ENCODE measurements around the gene ADAMTS6. TPM values are rescaled to one million over a fixed set of nuclear protein-coding genes. Genes with fewer than 3 reads are reported as not detected.

Gene ADAMTS6
- total and polyA plus RNA-seq, 11 donors, result 0.28 to 4.3 (median 3.0) TPM

DNA sequence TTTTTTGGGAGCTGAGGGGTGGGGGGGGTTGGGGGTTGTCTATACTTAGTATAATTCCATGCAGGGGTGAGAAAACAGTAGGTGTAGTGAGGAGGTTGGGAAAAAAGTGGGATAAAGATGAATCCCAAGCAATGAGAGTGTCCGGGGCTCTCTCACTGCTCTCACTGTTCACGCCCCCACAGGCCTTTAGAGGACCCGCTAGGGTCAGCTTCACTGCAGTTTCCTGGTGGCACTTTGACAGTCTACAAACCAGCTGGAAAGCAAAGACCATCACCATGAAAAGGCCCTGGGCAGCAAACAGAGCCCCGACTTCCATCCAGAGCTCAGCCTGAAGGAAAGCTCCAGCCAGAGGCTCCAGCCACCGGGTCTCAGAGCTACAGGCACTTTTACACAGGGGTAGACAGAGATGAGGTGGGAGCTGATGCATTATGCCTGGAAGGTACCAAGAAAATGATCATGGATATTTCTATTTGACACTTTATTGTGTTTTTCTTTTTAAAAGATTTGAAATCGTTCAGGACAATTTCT, 355.1 kb downstream of the ADAMTS6 start:
- H3K4me3 ChIP-seq, result peak overlapping the region in 1 of 12 donors; percentile 11
- H3K27ac ChIP-seq, result peak overlapping the region in 4 of 12 donors; percentile 0 to 48 (median 12)
- peaks cover 0 to 26% (median 7%) of the 10 kb centered on the region in 12 donors for H3K4me1 ChIP-seq
- H3K36me3 ChIP-seq, result no peaks in the 10 kb centered on the region
- no peaks in the 10 kb centered on the region for H3K9me3 ChIP-seq
- intact Hi-C loops (cut with DNase I), result no loop called here
- 76 to 94% (median 77%) methylated on average over 6 of the region's 6 CpGs for WGBS, 4 donors
- TF ChIP-seq CTCF (IDR thresholded peaks at IDR 0.05) (no peak), POLR2A (IDR thresholded peaks at IDR 0.05) (no peak)
- DNase-seq (no peak), ATAC-seq (peak in 2 of 4 donors; percentile 23 to 33)
- H3K27me3 ChIP-seq, result no peaks in the 10 kb centered on the region

- peak in 2 of 5 donors; percentile 49 for DNase-seq
- peak overlapping the region in 3 of 12 donors; percentile 1 to 48 (median 23) for H3K27ac ChIP-seq
Measured at GRCh38 chr5:65125591-65126541, 355.9 kb downstream of the ADAMTS6 start.

GRCh38 chr5:65121880-65122436, 359.8 kb downstream of the ADAMTS6 start:
- Histone ChIP-seq H3K4me1 (peaks cover 0 to 14% (median 4%) of the 10 kb centered on the region in 12 donors), H3K27ac (no peak overlapping the region), H3K36me3 (no peaks in the 10 kb centered on the region), H3K9me3 (peaks cover 0 to 15% (median 2%) of the 10 kb centered on the region in 12 donors), H3K4me3 (no peak overlapping the region), H3K27me3 (no peaks in the 10 kb centered on the region)
- intact Hi-C loops (cut with DNase I), result no loop called here
- no peak for DNase-seq
- no peak for ATAC-seq
- TF ChIP-seq CTCF (IDR thresholded peaks at IDR 0.05), result no peak
- no peak for TF ChIP-seq POLR2A (IDR thresholded peaks at IDR 0.05)
- 96 to 98% (median 96%) methylated on average over 10 of the region's 10 CpGs for WGBS, 4 donors

More at GRCh38 chr5:65125591-65126541, 355.9 kb downstream of the ADAMTS6 start:
- ATAC-seq, result peak in 3 of 4 donors; percentile 63 to 81 (median 74)
- no peaks in the 10 kb centered on the region for H3K27me3 ChIP-seq
- intact Hi-C loops (cut with DNase I), result no loop called here
- H3K9me3 ChIP-seq, result no peaks in the 10 kb centered on the region
- no peaks in the 10 kb centered on the region for H3K36me3 ChIP-seq
- peak overlapping the region in 1 of 12 donors; percentile 20 for H3K4me3 ChIP-seq
- 43 to 48% (median 46%) methylated on average over 16 of the region's 16 CpGs for WGBS, 4 donors
- no peak for TF ChIP-seq POLR2A (IDR thresholded peaks at IDR 0.05)
- no peak for TF ChIP-seq CTCF (IDR thresholded peaks at IDR 0.05)
- peaks cover 0 to 26% (median 7%) of the 10 kb centered on the region in 12 donors for H3K4me1 ChIP-seq

All from heart left ventricle (tissue), 16 donors.